ENCODE data around the gene TRAP1.
A peak's percentile ranks its signal among the peaks of the same experiment; 100 is the strongest.
"Not testable (repeated sequence)": the region's sequence is repeated elsewhere in the genome, so short reads cannot be mapped to it uniquely, and the experiment has no call there.

TRAP1 gene

DNA sequence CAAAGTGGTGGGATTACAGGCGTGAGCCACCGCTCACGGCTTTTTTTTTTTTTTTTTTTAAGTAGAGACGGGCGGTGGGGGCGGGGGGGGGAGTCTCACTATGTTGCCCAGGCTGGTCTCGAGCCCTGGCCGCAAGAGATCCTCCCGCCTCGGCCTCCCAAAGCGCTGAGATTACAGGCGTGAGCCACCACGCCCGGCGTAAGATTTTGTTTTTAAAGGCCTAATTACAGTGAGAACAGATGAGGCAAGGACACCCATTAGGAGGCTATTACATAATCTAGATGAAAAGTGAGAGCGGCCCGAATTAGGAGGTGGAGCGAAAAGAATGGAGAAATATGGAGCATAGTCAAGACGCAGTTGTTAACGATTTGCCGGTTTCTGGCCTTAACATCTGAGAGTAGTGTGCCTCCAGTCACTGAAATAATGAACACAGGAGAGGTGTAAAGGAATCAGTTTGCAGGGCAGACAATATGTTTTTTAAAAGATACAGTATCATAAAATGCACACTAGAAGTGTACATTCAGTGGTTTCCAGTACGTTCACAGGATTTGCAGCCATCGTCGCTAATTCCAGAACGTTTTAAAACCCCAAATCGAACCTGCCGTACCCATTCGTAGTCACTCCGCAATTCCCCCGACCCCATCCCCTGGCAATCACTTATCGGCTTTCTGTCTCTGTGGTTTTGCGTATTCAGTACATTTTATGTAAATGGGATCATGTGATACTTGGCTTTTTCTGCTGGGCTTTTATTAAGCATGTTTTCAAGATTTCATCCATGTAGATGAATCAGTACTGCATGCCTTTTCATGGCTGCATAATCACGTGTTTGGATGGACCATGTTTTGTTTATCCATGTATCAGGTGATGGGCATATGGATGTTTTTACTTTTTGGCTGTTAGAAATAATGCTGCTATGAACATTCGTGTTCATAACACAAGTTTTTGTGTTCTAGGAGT, 104.5 kb downstream of the TRAP1 start:
- DNase-seq (ENCODE audit: low read depth in 2 of 2): no peak

DNA sequence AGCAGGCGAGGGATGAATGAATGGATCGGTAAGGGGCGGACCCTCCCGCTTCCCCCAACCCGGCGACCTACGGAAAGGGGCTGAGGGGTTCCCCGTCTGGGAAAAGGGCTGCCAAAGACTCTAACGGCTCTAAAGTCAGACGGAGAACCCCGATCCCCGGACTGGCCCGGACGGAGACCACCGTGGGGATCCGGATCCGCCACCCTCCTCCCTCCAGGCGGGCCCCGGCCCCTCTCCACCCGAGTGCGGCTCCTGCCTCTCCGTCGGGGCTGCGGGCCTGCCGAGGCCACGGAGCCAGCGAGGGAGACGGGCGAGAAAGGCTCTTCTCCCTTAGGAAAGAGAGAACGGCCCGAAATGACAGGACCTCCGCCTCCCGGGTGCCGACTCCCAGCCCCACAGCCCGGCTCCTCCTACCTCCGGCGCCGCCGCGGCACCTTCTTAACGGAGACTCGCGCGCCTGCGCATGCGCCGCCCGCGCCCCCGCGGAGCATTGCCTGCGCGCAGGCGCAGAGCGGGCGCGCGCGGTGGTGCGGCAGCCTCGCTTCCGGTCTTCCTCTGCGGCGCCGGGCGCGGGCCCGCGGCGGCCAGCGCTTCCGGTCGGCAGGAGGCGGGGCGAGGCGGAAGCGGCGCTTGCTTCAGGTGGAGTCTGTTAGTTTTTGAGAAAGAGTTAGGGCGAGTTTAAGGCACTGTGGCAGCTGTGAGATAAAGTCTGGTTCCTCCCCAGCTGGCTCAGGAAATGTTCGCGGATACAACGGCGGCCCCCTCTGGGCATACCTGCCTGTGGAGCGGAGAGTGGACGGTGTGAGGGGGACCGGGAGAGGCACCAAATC, 106.0 kb downstream of the TRAP1 start, which contains the start of gene SLX4:
Gene SLX4, minus strand, starts transcription at position 461 of the 830 bp plus-strand sequence. CDS start 2,642 bp downstream, outside the sequence.
- peak; percentile 84 to 86 for DNase-seq (ENCODE audit: low read depth in 2 of 2)

DNA sequence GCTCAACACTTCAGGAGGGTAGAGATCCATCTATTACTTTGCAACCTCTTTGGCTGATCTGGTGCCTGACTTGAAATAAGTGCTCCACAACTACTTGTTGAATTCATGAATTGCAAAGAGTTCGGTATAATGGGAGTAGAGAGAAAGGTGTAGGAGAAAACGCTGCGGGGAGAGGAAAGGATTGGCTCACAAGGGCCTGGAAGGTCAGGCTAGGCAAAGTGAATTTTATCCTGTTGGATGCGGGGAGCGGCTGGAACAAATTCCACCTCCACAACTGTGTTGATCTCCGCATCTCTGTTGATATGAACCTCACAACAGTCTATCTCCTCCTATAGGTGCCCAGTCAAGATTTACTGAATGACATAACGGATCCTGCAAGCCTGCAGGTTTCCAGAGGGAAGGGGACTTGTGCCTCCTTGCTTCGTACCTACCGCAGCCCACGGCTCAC, 106.6 kb downstream of the TRAP1 start:
- DNase-seq (ENCODE audit: low read depth in 2 of 2): no peak

DNA sequence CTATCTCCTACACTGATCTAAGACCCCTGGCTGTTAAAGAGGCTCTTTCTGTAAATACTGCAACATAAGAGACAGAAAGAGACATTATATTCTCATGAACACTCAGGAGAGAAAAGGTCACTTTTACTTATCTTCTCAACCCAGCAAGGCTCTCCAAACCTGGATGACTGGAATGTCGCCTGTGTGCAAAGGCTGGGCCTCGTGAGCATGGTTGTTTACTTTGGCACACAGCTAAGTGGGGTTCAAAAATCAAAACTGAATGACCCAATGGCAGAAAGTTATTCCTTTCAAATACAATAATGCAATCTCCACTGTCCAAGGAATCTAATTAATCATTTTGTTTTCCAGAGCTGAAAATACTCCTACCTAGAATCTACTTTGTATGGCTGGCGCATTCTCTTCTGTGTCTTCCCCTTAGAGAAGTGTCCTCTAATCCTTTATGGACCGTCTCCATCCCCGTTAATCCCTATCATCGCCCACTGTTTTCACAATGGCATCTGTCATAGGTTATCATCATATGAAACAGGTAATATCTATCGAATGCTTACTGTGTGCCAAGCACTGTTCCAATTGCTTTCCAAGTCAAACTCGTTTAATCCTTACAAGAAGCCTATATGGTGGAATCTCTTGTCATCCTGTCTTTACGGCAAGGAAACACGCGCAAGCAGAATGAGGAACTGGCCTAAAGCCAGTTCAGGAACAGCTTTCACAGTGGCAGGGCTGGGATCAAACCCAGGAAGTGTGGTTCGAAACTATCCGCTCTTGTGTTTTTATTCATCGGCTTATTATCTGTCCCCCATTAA, 107.2 kb downstream of the TRAP1 start:
- no peak for DNase-seq (ENCODE audit: low read depth in 2 of 2)

DNA sequence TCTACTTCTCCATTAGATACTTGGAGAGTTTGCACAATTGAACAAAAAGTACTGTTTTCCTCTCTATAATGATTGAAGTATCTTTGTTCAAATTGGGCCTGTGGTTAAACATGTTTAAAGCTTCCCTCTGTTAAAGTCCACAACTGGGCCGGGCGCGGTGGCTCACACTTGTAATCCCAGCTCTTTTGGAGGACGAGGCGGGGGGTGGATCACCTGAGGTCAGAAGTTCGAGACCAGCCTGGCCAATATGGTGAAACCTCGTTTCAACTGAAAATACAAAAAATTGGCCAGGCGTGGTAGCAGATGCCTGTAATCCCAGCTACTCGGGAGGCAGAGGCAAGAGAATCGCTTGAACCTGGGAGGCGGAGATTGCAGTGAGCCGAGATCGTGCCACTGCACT, 108.3 kb downstream of the TRAP1 start:
- DNase-seq (ENCODE audit: low read depth in 2 of 2): not testable (repeated sequence)

- DNase-seq (ENCODE audit: low read depth in 2 of 2): no peak
These were observed 109.3 kb downstream of the TRAP1 start for GRCh38 chr16:3608069-3608468.
